HEK293 (cell line): Measurements from ENCODE around the gene RBBP8NL.
A peak's percentile ranks its signal among the peaks of the same experiment; 100 is the strongest.

ENCODE experiments used
- ATF2 ChIP-seq: fragments of 450-650 bp; formaldehyde crosslinking; IDR thresholded peaks from 2 replicates; pipeline ENCODE4 v1.5.1; 2016; ENCODE audit warnings: missing biosample characterization, missing genetic modification characterization, low read depth
- CTCF ChIP-seq: fragments of 450-650 bp; formaldehyde crosslinking; IDR thresholded peaks from 2 replicates; pipeline ENCODE4 v1.5.1; 2016; ENCODE audit warnings: missing biosample characterization, missing genetic modification characterization
- ELK4 ChIP-seq: IDR thresholded peaks from 2 replicates; pipeline ENCODE4 v1.6.1; 2011; ENCODE audit warnings: mild to moderate bottlenecking, low read depth, low read length, borderline replicate concordance
- INSM2 ChIP-seq: fragments of 450-650 bp; formaldehyde crosslinking; IDR thresholded peaks from 2 replicates; pipeline ENCODE4 v1.5.1; 2016; ENCODE audit warnings: missing biosample characterization, missing genetic modification characterization
- RBAK ChIP-seq: fragments of 450-650 bp; formaldehyde crosslinking; IDR thresholded peaks from 2 replicates; pipeline ENCODE4 v1.5.1; 2016; ENCODE audit warnings: missing biosample characterization, missing genetic modification characterization
- SETDB1 ChIP-seq: IDR thresholded peaks from one replicate; pipeline ENCODE4 v1.6.1; 2017; ENCODE audit warnings: mild to moderate bottlenecking, low read length, moderate library complexity, mixed read lengths; ENCODE audit not compliant: insufficient read length
- SP2 ChIP-seq: fragments of 450-650 bp; formaldehyde crosslinking; IDR thresholded peaks from 2 replicates; pipeline ENCODE4 v1.5.1; 2016; ENCODE audit warnings: missing biosample characterization, missing genetic modification characterization
- ZBTB44 ChIP-seq: fragments of 450-650 bp; IDR thresholded peaks from 2 replicates; pipeline ENCODE4 v1.5.1; 2018; ENCODE audit warnings: missing biosample characterization, mild to moderate bottlenecking, missing genetic modification characterization
- ZBTB49 ChIP-seq: fragments of 450-650 bp; formaldehyde crosslinking; IDR thresholded peaks from 2 replicates; pipeline ENCODE4 v1.5.1; 2016; ENCODE audit warnings: missing biosample characterization, missing genetic modification characterization, low read depth
- ZBTB8A ChIP-seq: fragments of 450-650 bp; formaldehyde crosslinking; IDR thresholded peaks from 2 replicates; pipeline ENCODE4 v1.5.1; 2016; ENCODE audit warnings: missing biosample characterization, missing genetic modification characterization
- ZIC2 ChIP-seq: fragments of 450-650 bp; formaldehyde crosslinking; IDR thresholded peaks from 2 replicates; pipeline ENCODE4 v1.5.1; 2016; ENCODE audit warnings: missing biosample characterization, missing genetic modification characterization
- ZNF112 ChIP-seq: fragments of 450-650 bp; formaldehyde crosslinking; IDR thresholded peaks from 2 replicates; pipeline ENCODE4 v1.5.0; 2017; ENCODE audit warnings: missing biosample characterization, missing genetic modification characterization
- ZNF169 ChIP-seq: fragments of 450-650 bp; formaldehyde crosslinking; IDR thresholded peaks from 2 replicates; pipeline ENCODE4 v1.5.1; 2016; ENCODE audit warnings: missing biosample characterization, missing genetic modification characterization
- ZNF211 ChIP-seq: fragments of 450-650 bp; formaldehyde crosslinking; IDR thresholded peaks from 2 replicates; pipeline ENCODE4 v1.5.1; 2016; ENCODE audit warnings: low read depth, missing biosample characterization, missing genetic modification characterization
- ZNF239 ChIP-seq: fragments of 450-650 bp; formaldehyde crosslinking; IDR thresholded peaks from 2 replicates; pipeline ENCODE4 v1.5.1; 2016; ENCODE audit warnings: missing biosample characterization, missing genetic modification characterization
- ZNF391 ChIP-seq: fragments of 450-650 bp; formaldehyde crosslinking; IDR thresholded peaks from 2 replicates; pipeline ENCODE4 v1.5.1; 2016; ENCODE audit warnings: low read depth, missing biosample characterization, missing genetic modification characterization, borderline replicate concordance
- ZNF398 ChIP-seq: fragments of 450-650 bp; formaldehyde crosslinking; IDR thresholded peaks from 2 replicates; pipeline ENCODE4 v1.5.1; 2017; ENCODE audit warnings: missing biosample characterization, missing genetic modification characterization
- ZNF510 ChIP-seq: fragments of 450-650 bp; formaldehyde crosslinking; IDR thresholded peaks from 2 replicates; pipeline ENCODE4 v1.5.1; 2018; ENCODE audit warnings: mild to moderate bottlenecking, missing genetic modification characterization, missing biosample characterization; ENCODE audit not compliant: insufficient replicate concordance
- ZNF555 ChIP-seq: fragments of 450-650 bp; formaldehyde crosslinking; conservative IDR thresholded peaks from 2 replicates; pipeline ENCODE4 v1.5.1; 2017; ENCODE audit warnings: missing biosample characterization, mild to moderate bottlenecking, missing genetic modification characterization, inconsistent platforms
- ZNF704 ChIP-seq: fragments of 450-650 bp; formaldehyde crosslinking; IDR thresholded peaks from 2 replicates; pipeline ENCODE4 v1.5.1; 2016; ENCODE audit warnings: missing biosample characterization, missing genetic modification characterization
- ZNF830 ChIP-seq: fragments of 450-650 bp; IDR thresholded peaks from 2 replicates; pipeline ENCODE4 v1.5.0; 2018; ENCODE audit warnings: missing biosample characterization, missing genetic modification characterization, low read depth, mild to moderate bottlenecking, moderate library complexity
- ZSCAN18 ChIP-seq: fragments of 450-650 bp; formaldehyde crosslinking; IDR thresholded peaks from 2 replicates; pipeline ENCODE4 v1.5.1; 2016; ENCODE audit warnings: missing biosample characterization, missing genetic modification characterization
- ZXDB ChIP-seq: fragments of 450-650 bp; formaldehyde crosslinking; IDR thresholded peaks from 2 replicates; pipeline ENCODE4 v1.5.1; 2016; ENCODE audit warnings: missing biosample characterization, missing genetic modification characterization

The RBBP8NL gene

GRCh38 chr20:62409931-62410745 lies 17.2 kb downstream of the RBBP8NL start (continued):
- TF ChIP-seq ZBTB44 (tag by site-specific recombination): no peak
- no peak for TF ChIP-seq ZNF510 (tag by site-specific recombination)
- TF ChIP-seq ZNF555 (tag by site-specific recombination): no peak
- peak; percentile 94 for TF ChIP-seq ZIC2
- no peak for TF ChIP-seq ZNF239 (tag by site-specific recombination)
- 0 out of 2 replicates have a peak, but pooled peaks have one; percentile 25 for TF ChIP-seq ZNF391 (tag by site-specific recombination)
- no peak for TF ChIP-seq ZBTB49 (tag by site-specific recombination)
- no peak for TF ChIP-seq ATF2 (tag by site-specific recombination)
- TF ChIP-seq RBAK (tag by site-specific recombination): no peak
- peak; percentile 35; the same call in 1 of the 2 replicates for TF ChIP-seq ZBTB8A (tag by site-specific recombination)
- TF ChIP-seq ZNF398: peak; percentile 26; the same call in 1 of the 2 replicates
- no peak for TF ChIP-seq ZSCAN18
- TF ChIP-seq ZNF830 (tag by site-specific recombination): no peak
- TF ChIP-seq ZXDB (tag by site-specific recombination): peak; percentile 21; the same call in 1 of the 2 replicates
- no peak for TF ChIP-seq ELK4
- TF ChIP-seq INSM2 (tag by site-specific recombination): no peak
- TF ChIP-seq ZNF211 (tag by site-specific recombination): no peak
- TF ChIP-seq CTCF (tag by site-specific recombination): peak; percentile 87
- TF ChIP-seq SP2 (tag by site-specific recombination): peak; percentile 43
- no peak for TF ChIP-seq ZNF169
- no peak for TF ChIP-seq ZNF112 (tag by site-specific recombination)
- no peak for TF ChIP-seq SETDB1
- TF ChIP-seq ZNF704 (tag by site-specific recombination): no peak
